Mesenchymal stem cell (in vitro differentiated cells and primary cell): Measurements from ENCODE around the gene OSBPL1A.

ENCODE experiments used
- DNase-seq: peaks from one replicate; pipeline ENCODE4 v3.0.0-alpha.2; 2013
- H2AFZ ChIP-seq: one replicate; pipeline ENCODE4 v1.6.1; 2013; ENCODE audit warnings: low read depth, mild to moderate bottlenecking, control low read depth, inconsistent platforms, low read length, moderate library complexity
- H2AK5ac ChIP-seq: 2 replicates; pipeline ENCODE4 v1.6.1; 2013; ENCODE audit warnings: low read length, moderate library complexity, mild to moderate bottlenecking, inconsistent platforms; ENCODE audit not compliant: severe bottlenecking
- H2BK120ac ChIP-seq: one replicate; pipeline ENCODE4 v1.6.1; 2013; ENCODE audit warnings: low read depth, mild to moderate bottlenecking, inconsistent platforms, low read length, moderate library complexity
- H2BK12ac ChIP-seq, 2 experiments: one replicate each; pipeline ENCODE4 v1.6.1; 2013; ENCODE audit warnings: inconsistent platforms in 2 of 2, low read length in 2 of 2, mild to moderate bottlenecking in 2 of 2, moderate library complexity in 2 of 2, control low read depth in 1 of 2
- H2BK15ac ChIP-seq: one replicate; pipeline ENCODE4 v1.6.1; 2013; ENCODE audit warnings: mild to moderate bottlenecking, low read depth, inconsistent platforms; ENCODE audit not compliant: poor library complexity, severe bottlenecking
- H2BK5ac ChIP-seq: 2 replicates; pipeline ENCODE4 v1.6.1; 2013; ENCODE audit warnings: low read depth, mild to moderate bottlenecking, low read length, control low read depth, inconsistent platforms; ENCODE audit not compliant: poor library complexity, severe bottlenecking
- H3K14ac ChIP-seq, 2 experiments: one replicate each; pipeline ENCODE4 v1.6.1; 2013; ENCODE audit warnings: inconsistent platforms in 2 of 2, low read length in 2 of 2, control low read depth in 1 of 2, mild to moderate bottlenecking in 1 of 2, moderate library complexity in 1 of 2
- H3K18ac ChIP-seq, 2 experiments: one replicate each; pipeline ENCODE4 v1.6.1; 2013; ENCODE audit warnings: inconsistent platforms in 2 of 2, low read length in 2 of 2, control low read depth in 1 of 2, low read depth in 1 of 2, mild to moderate bottlenecking in 1 of 2
- H3K23ac ChIP-seq, 2 experiments: one replicate each; pipeline ENCODE4 v1.6.1; 2013; ENCODE audit warnings: inconsistent platforms in 2 of 2, low read length in 2 of 2, mild to moderate bottlenecking in 2 of 2, moderate library complexity in 2 of 2, control low read depth in 1 of 2
- H3K27ac ChIP-seq: 2 replicates; pipeline ENCODE4 v1.5.1; 2013; ENCODE audit warnings: mild to moderate bottlenecking, moderate library complexity, low read length, control low read depth, inconsistent platforms; ENCODE audit not compliant: poor library complexity, severe bottlenecking
- H3K27me3 ChIP-seq, 2 experiments: 2 replicates each; pipeline versions ENCODE4 v1.6.1 to v1.7.0; 2013; ENCODE audit warnings: low read length in 2 of 2, mild to moderate bottlenecking in 2 of 2, moderate library complexity in 2 of 2, control low read depth in 1 of 2, inconsistent platforms in 1 of 2; ENCODE audit not compliant: control insufficient read depth in 1 of 2, insufficient read depth in 1 of 2
- H3K36me3 ChIP-seq, 2 experiments: 2 replicates each; pipeline versions ENCODE4 v1.6.1 to v1.7.0; 2013; ENCODE audit warnings: low read length in 2 of 2, control low read depth in 1 of 2, inconsistent platforms in 1 of 2, low read depth in 1 of 2, mild to moderate bottlenecking in 1 of 2; ENCODE audit not compliant: insufficient read depth in 2 of 2, control insufficient read depth in 1 of 2
- H3K4ac ChIP-seq, 2 experiments: one replicate each; pipeline ENCODE4 v1.6.1; 2013; ENCODE audit warnings: inconsistent platforms in 2 of 2, low read length in 2 of 2, mild to moderate bottlenecking in 2 of 2, moderate library complexity in 2 of 2, control low read depth in 1 of 2, low read depth in 1 of 2
- H3K4me1 ChIP-seq: 2 replicates; pipeline ENCODE4 v1.6.1; 2013; ENCODE audit warnings: low read depth, low read length, control low read depth; ENCODE audit not compliant: control insufficient read depth, insufficient read depth
- H3K4me2 ChIP-seq: 2 replicates; pipeline ENCODE4 v1.6.1; 2013; ENCODE audit warnings: low read length, mild to moderate bottlenecking, inconsistent platforms; ENCODE audit not compliant: poor library complexity, severe bottlenecking
- H3K4me3 ChIP-seq, 2 experiments: 2 replicates each; pipeline versions ENCODE4 v1.5.1 to v1.7.0; 2013; ENCODE audit warnings: low read length in 2 of 2, mild to moderate bottlenecking in 2 of 2, control low read depth in 1 of 2, low read depth in 1 of 2; ENCODE audit not compliant: insufficient read depth in 1 of 2
- H3K79me1 ChIP-seq: replicated peaks from 2 replicates; pipeline ENCODE4 v1.6.1; 2013; ENCODE audit warnings: mild to moderate bottlenecking, control low read depth, low read length, inconsistent platforms; ENCODE audit not compliant: poor library complexity, severe bottlenecking
- H3K9ac ChIP-seq: 2 replicates; pipeline ENCODE4 v1.7.0; 2013; ENCODE audit warnings: mild to moderate bottlenecking, low read length, moderate library complexity
- H3K9me3 ChIP-seq: 2 replicates; pipeline ENCODE4 v1.7.0; 2013; ENCODE audit warnings: mild to moderate bottlenecking, low read length; ENCODE audit not compliant: control insufficient read depth
- H4K8ac ChIP-seq: one replicate; pipeline ENCODE4 v1.6.1; 2013; ENCODE audit warnings: inconsistent platforms, mild to moderate bottlenecking, low read length, moderate library complexity
- H4K91ac ChIP-seq: one replicate; pipeline ENCODE4 v1.6.1; 2013; ENCODE audit warnings: mild to moderate bottlenecking, low read length, inconsistent platforms
- WGBS: methylation state at CpG from one replicate; pipeline ENCODE4 v1.1.7; 2013; ENCODE audit warnings: mixed read lengths; 5-methylcytosine and 5-hydroxymethylcytosine counted together

OSBPL1A gene

GRCh38 chr18:24408496-24408895 lies 10.9 kb upstream of the OSBPL1A start:
- no peak overlapping the region for H2BK12ac ChIP-seq
- H2AK5ac ChIP-seq: no peak overlapping the region
- H2AFZ ChIP-seq: no peak overlapping the region
- no peaks in the 10 kb centered on the region for H3K36me3 ChIP-seq
- 74% methylated on average over 2 of the region's 2 CpGs for WGBS
- no peak overlapping the region for H3K4me2 ChIP-seq
- no peak overlapping the region for H3K4ac ChIP-seq
- no peak overlapping the region for H2BK15ac ChIP-seq
- no peak for DNase-seq
- no peak overlapping the region for H3K23ac ChIP-seq
- no peak overlapping the region for H3K27ac ChIP-seq
- no peaks in the 10 kb centered on the region for H3K9me3 ChIP-seq
- H3K4me3 ChIP-seq: no peak overlapping the region
- peaks cover 5 to 22% of the 10 kb centered on the region in 2 experiments for H3K27me3 ChIP-seq
- H2BK5ac ChIP-seq: no peak overlapping the region
- no peak overlapping the region for H4K91ac ChIP-seq
- no peak overlapping the region for H4K8ac ChIP-seq
- H3K4me1 ChIP-seq: no peaks in the 10 kb centered on the region
- no peak overlapping the region for H3K14ac ChIP-seq
- H3K9ac ChIP-seq: no peak overlapping the region
- no peak overlapping the region for H3K18ac ChIP-seq
- no peak overlapping the region for H2BK120ac ChIP-seq
- no peaks in the 10 kb centered on the region for H3K79me1 ChIP-seq

- H3K14ac ChIP-seq: no peak overlapping the region
- WGBS: 100% methylated on average over 1 of the region's 3 CpGs
These were observed 7.0 kb upstream of the OSBPL1A start for GRCh38 chr18:24404591-24404990.

DNA sequence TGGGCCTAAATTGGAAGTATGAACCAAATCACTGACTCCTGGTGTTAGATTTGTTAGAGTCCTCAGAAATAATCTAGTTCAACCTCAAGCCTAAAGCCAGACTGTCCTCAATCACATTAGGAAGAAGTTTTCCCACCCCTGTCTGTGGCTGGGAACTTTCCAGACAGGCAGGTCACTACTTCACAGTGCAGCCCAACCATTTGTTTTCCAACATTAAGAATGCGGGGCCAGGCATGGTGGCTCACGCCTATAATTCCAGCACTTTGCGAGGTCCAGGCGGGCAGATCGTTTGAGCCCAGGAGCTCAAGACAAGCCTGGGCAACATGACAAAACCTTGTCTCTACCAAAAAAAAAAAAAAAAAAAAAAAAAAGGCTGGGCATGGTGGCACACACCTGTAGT lies 5.5 kb upstream of the OSBPL1A start:
- Histone ChIP-seq H3K14ac (no peak overlapping the region), H3K9me3 (no peaks in the 10 kb centered on the region), H2BK15ac (no peak overlapping the region), H4K91ac (no peak overlapping the region), H3K27ac (no peak overlapping the region), H2BK5ac (no peak overlapping the region), H3K27me3 (peaks cover 5 to 17% of the 10 kb centered on the region in 2 experiments), H3K4me3 (no peak overlapping the region), H3K23ac (no peak overlapping the region), H4K8ac (no peak overlapping the region), H3K4ac (no peak overlapping the region), H3K9ac (no peak overlapping the region), H3K36me3 (no peaks in the 10 kb centered on the region), H3K18ac (no peak overlapping the region), H2BK12ac (no peak overlapping the region), H2BK120ac (no peak overlapping the region), H3K4me1 (peaks cover 2% of the 10 kb centered on the region), H3K79me1 (no peaks in the 10 kb centered on the region), H2AK5ac (no peak overlapping the region), H3K4me2 (no peak overlapping the region), H2AFZ (no peak overlapping the region)
- 91% methylated on average over 5 of the region's 5 CpGs for WGBS
- no peak for DNase-seq

More at GRCh38 chr18:24404591-24404990, 7.0 kb upstream of the OSBPL1A start:
- H3K36me3 ChIP-seq: no peaks in the 10 kb centered on the region
- no peak for DNase-seq
- no peak overlapping the region for H3K4me3 ChIP-seq
- H3K23ac ChIP-seq: no peak overlapping the region
- H3K27ac ChIP-seq: no peak overlapping the region
- no peak overlapping the region for H2AFZ ChIP-seq
- H3K4me2 ChIP-seq: no peak overlapping the region
- no peak overlapping the region for H2BK12ac ChIP-seq
- no peak overlapping the region for H2BK15ac ChIP-seq
- no peak overlapping the region for H2AK5ac ChIP-seq
- no peaks in the 10 kb centered on the region for H3K9me3 ChIP-seq
- no peaks in the 10 kb centered on the region for H3K4me1 ChIP-seq
- no peak overlapping the region for H2BK120ac ChIP-seq
- no peak overlapping the region for H3K4ac ChIP-seq
- H2BK5ac ChIP-seq: no peak overlapping the region
- H4K8ac ChIP-seq: no peak overlapping the region
- H3K27me3 ChIP-seq: peaks cover 5 to 22% of the 10 kb centered on the region in 2 experiments
- no peak overlapping the region for H4K91ac ChIP-seq
- no peak overlapping the region for H3K9ac ChIP-seq
- H3K18ac ChIP-seq: no peak overlapping the region
- no peaks in the 10 kb centered on the region for H3K79me1 ChIP-seq

GRCh38 chr18:24402209-24402785 lies 4.7 kb upstream of the OSBPL1A start:
- Histone ChIP-seq H2BK12ac (no peak overlapping the region), H2AFZ (no peak overlapping the region), H3K4ac (no peak overlapping the region), H3K18ac (peak overlapping the region in 1 of 2 experiments; percentile 6), H3K9ac (no peak overlapping the region), H3K4me2 (no peak overlapping the region), H3K27me3 (peaks cover 5 to 15% of the 10 kb centered on the region in 2 experiments), H3K4me3 (no peak overlapping the region), H3K36me3 (no peaks in the 10 kb centered on the region), H3K23ac (no peak overlapping the region), H2BK120ac (no peak overlapping the region), H3K14ac (no peak overlapping the region), H3K79me1 (no peaks in the 10 kb centered on the region), H3K4me1 (peaks cover 2% of the 10 kb centered on the region), H3K27ac (no peak overlapping the region), H2BK15ac (no peak overlapping the region), H2BK5ac (no peak overlapping the region), H4K8ac (no peak overlapping the region), H3K9me3 (no peaks in the 10 kb centered on the region), H2AK5ac (no peak overlapping the region), H4K91ac (no peak overlapping the region)
- WGBS: 72% methylated on average over 5 of the region's 6 CpGs
- no peak for DNase-seq
